Measurements from ENCODE around the gene SYVN1. TPM values are rescaled to one million over a fixed set of nuclear protein-coding genes. Genes with fewer than 3 reads are reported as not detected.
A peak's percentile ranks its signal among the peaks of the same experiment; 100 is the strongest.

Gene SYVN1
- polyA plus RNA-seq, 1 of the 3 experiments (the other 2 are of a cell fraction), result 31.9 TPM

GRCh38 chr11:65132238-65132987 is 1.9 kb downstream of the SYVN1 start:
- H3K36me3 ChIP-seq (replicated peaks in 1 of 2; ENCODE audit: control insufficient read depth in 1 of 2, insufficient read depth in 2 of 2, low read length in 1 of 2), result peaks cover 19 to 49% of the 10 kb centered on the region in 2 experiments
- peak overlapping the region in 1 of 2 experiments; percentile 96; a peak in 1 of 4 replicates for H3K4me3 ChIP-seq (ENCODE audit: low read depth in 2 of 2, low read length in 1 of 2)
- H3K27ac ChIP-seq (ENCODE audit: low read depth in 2 of 2, low read length in 1 of 2), result no peak overlapping the region
- H3K4me1 ChIP-seq (ENCODE audit: control insufficient read depth in 1 of 2, insufficient read depth in 2 of 2, low read depth in 1 of 2, low read length in 1 of 2), result peaks cover 0 to 28% of the 10 kb centered on the region in 2 experiments; a peak in 2 of 4 replicates
- WGBS (ENCODE audit: low lambda C conversion rate), result 91% methylated on average over 9 of the region's 10 CpGs
- H2AFZ ChIP-seq (ENCODE audit: low read depth), result no peak overlapping the region
- peaks cover 28% of the 10 kb centered on the region; the same call in 1 of the 2 replicates for H3K79me2 ChIP-seq (ENCODE audit: insufficient read depth)
- TF ChIP-seq ZBTB33 (IDR thresholded peaks at IDR 0.05; ENCODE audit: borderline replicate concordance, low read depth), result no peak
- no peak for TF ChIP-seq RXRA (IDR thresholded peaks at IDR 0.05; ENCODE audit: borderline replicate concordance, low read depth)
- no peak for TF ChIP-seq IRF3 (IDR thresholded peaks at IDR 0.05; ENCODE audit: low read depth, low read length)
- no peak for TF ChIP-seq CHD2 (IDR thresholded peaks at IDR 0.05; ENCODE audit: low read length, partially characterized antibody)
- TF ChIP-seq EZH2phosphoT487 (IDR thresholded peaks at IDR 0.05; ENCODE audit: borderline replicate concordance, low read depth), result no peak
- no peak for TF ChIP-seq RAD21 (IDR thresholded peaks at IDR 0.05; ENCODE audit: low read length)
- TF ChIP-seq SMC3 (IDR thresholded peaks at IDR 0.05; ENCODE audit: low read depth, low read length), result no peak
- no peak for TF ChIP-seq EP300 (IDR thresholded peaks at IDR 0.05; ENCODE audit: borderline replicate concordance in 1 of 2, low read depth in 1 of 2, low read length in 1 of 2)
- TF ChIP-seq PBX3 (IDR thresholded peaks at IDR 0.05), result no peak
- no peak for TF ChIP-seq MAX (IDR thresholded peaks at IDR 0.05; ENCODE audit: low read depth)
- TF ChIP-seq JUND (IDR thresholded peaks at IDR 0.05), result no peak
- no peak for TF ChIP-seq RFX5 (IDR thresholded peaks at IDR 0.05; ENCODE audit: low read length)
- TF ChIP-seq TAF1 (IDR thresholded peaks at IDR 0.05; ENCODE audit: borderline replicate concordance, low read depth, low read length), result no peak
- TF ChIP-seq FOSL2 (IDR thresholded peaks at IDR 0.05; ENCODE audit: borderline replicate concordance, low read depth), result no peak
- TF ChIP-seq USF1 (IDR thresholded peaks at IDR 0.05; ENCODE audit: borderline replicate concordance, low read depth), result no peak
- TF ChIP-seq RCOR1 (IDR thresholded peaks at IDR 0.05; ENCODE audit: low read length), result no peak
- TF ChIP-seq MEF2A (IDR thresholded peaks at IDR 0.05; ENCODE audit: borderline replicate concordance, low read depth), result no peak
- no peak for TF ChIP-seq TEAD4 (IDR thresholded peaks at IDR 0.05; ENCODE audit: borderline replicate concordance, insufficient read depth)
- no peaks in the 10 kb centered on the region for H3K9me3 ChIP-seq
- H4K20me1 ChIP-seq (ENCODE audit: insufficient read depth), result no peaks in the 10 kb centered on the region; the same call in 1 of the 2 replicates
- no peak overlapping the region; the same call in 1 of the 2 replicates for H3K9ac ChIP-seq
- CTCF ChIA-PET, result interaction anchor here (2.4 to 4.3 kb wide), 3 partner anchors 15 to 22 kb away, joined by 6 to 23 read pairs (median 22); partner anchors contain the start of genes TM7SF2 and ZNHIT2
- peak overlapping the region; percentile 92 for H3K4me2 ChIP-seq
- peaks cover 3% of the 10 kb centered on the region for H3F3A ChIP-seq (replicated peaks; ENCODE audit: insufficient read depth)
- no peaks in the 10 kb centered on the region for H3K27me3 ChIP-seq (ENCODE audit: insufficient read depth)
- POLR2A ChIA-PET, result interaction anchor here (1.1 to 1.4 kb wide), 2 partner anchors 10 to 15 kb away, joined by 3 to 8 read pairs; partner anchors contain the start of genes FAU, MRPL49 and ZNHIT2
- no peaks in the 10 kb centered on the region for H3K9me2 ChIP-seq
- DNase-seq, result no peak
